ENCODE data around the gene ZEB2.

The ZEB2 gene

DNA sequence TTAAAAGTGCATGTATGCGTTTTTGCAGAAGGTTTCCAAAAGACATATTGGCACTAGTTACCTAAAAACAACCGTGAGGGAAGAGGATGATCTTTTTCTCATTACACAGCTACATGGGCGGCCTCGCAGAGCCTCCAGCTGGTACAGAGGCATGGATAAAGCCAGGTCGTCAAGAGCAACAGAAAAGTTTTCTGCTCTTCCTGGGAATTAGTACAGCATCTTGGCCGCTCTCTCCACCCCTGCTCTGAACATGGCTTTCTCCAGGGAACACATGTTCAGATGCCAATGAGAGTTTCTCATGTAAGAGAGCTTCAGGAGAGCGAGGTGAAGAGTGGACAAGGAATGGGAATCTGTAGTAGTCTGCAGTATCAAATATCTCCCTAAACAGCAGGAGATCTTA is 108.4 kb downstream of the ZEB2 start:
- DNase-seq (ENCODE audit: low read depth, low spot score) = no peak
- TF ChIP-seq, protein P1, sequence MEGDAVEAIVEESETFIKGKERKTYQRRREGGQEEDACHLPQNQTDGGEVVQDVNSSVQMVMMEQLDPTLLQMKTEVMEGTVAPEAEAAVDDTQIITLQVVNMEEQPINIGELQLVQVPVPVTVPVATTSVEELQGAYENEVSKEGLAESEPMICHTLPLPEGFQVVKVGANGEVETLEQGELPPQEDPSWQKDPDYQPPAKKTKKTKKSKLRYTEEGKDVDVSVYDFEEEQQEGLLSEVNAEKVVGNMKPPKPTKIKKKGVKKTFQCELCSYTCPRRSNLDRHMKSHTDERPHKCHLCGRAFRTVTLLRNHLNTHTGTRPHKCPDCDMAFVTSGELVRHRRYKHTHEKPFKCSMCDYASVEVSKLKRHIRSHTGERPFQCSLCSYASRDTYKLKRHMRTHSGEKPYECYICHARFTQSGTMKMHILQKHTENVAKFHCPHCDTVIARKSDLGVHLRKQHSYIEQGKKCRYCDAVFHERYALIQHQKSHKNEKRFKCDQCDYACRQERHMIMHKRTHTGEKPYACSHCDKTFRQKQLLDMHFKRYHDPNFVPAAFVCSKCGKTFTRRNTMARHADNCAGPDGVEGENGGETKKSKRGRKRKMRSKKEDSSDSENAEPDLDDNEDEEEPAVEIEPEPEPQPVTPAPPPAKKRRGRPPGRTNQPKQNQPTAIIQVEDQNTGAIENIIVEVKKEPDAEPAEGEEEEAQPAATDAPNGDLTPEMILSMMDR (IDR thresholded peaks at IDR 0.05; ENCODE audit: low read depth, low read length) = no peak
- in situ Hi-C loops (cut with HindIII; ENCODE audit: low sequenced_read_pairs) = no loop called here
- no peak overlapping the region for H3K4me3 ChIP-seq (ENCODE audit: low read depth, low read length)

DNA sequence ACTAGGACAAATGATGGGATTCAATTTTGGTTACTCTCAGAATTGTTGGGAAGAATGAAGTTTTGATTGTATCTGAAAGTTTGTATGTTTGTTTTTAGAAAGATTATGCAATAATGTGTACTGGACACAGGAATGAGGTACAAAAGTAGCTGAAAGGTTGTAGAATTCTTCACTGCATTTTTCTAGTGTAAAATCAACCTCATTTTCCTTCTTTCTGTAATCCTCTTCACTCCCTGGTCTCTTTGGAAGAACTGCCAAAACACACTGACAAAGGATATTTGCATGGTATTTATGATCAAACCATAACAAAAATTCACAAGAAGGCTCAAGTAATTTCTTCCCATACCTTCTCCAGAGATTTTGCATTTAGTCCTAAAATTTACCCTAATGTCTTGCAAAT is 110.7 kb downstream of the ZEB2 start:
- in situ Hi-C loops (cut with HindIII; ENCODE audit: low sequenced_read_pairs) = no loop called here
- TF ChIP-seq, protein P1 (IDR thresholded peaks at IDR 0.05; ENCODE audit: low read depth, low read length) = no peak
- no peak for DNase-seq (ENCODE audit: low read depth, low spot score)
- H3K4me3 ChIP-seq (ENCODE audit: low read depth, low read length) = no peak overlapping the region

DNA sequence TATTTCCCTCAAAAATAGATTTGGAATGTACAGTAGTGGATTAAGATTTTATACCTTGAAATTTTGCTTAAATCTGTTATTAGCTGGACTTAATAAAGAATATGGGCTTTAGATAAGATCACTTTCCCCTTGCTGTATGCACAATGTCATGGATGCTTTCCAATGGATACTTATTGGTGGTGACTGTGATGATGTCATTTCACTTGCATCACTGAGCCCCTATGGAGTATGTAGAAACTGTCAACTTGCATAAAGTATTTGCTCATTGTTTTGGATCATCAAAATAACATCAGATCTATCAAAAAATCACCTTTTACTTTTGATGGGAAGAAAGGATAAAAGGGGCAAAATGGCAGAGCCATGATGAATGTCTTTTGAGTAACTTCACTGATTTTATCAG is 112.7 kb downstream of the ZEB2 start:
- in situ Hi-C loops (cut with HindIII; ENCODE audit: low sequenced_read_pairs) = no loop called here
- H3K4me3 ChIP-seq (ENCODE audit: low read depth, low read length) = no peak overlapping the region
- no peak for DNase-seq (ENCODE audit: low read depth, low spot score)
- TF ChIP-seq, protein P1 (IDR thresholded peaks at IDR 0.05; ENCODE audit: low read depth, low read length) = no peak

- in situ Hi-C loops (cut with HindIII; ENCODE audit: low sequenced_read_pairs) = no loop called here
- no peak for DNase-seq (ENCODE audit: low read depth, low spot score)
- TF ChIP-seq, protein P1 (IDR thresholded peaks at IDR 0.05; ENCODE audit: low read depth, low read length) = no peak
- H3K4me3 ChIP-seq (ENCODE audit: low read depth, low read length) = no peak overlapping the region
Observed at GRCh38 chr2:144405982-144406788, 113.7 kb downstream of the ZEB2 start.

DNA sequence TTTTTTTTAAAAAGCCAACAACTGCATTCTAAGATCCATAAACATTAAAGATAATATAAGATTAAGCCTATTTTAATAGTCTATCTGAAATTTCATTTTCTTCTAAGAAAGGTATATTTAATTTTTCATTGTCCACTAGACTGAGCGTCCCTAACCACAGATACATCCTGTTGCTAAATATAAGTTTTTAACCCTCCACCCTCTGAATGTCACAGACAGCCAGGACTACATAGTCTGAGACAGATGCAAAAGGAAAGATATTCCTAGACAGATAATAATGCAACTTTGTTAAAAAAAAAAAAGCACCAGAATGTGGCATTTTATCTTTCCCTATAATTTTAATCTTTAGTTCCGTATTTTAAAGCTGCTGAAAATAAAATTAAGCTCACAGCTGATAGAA is 114.6 kb downstream of the ZEB2 start:
- DNase-seq (ENCODE audit: low read depth, low spot score) = no peak
- in situ Hi-C loops (cut with HindIII; ENCODE audit: low sequenced_read_pairs) = no loop called here
- no peak overlapping the region for H3K4me3 ChIP-seq (ENCODE audit: low read depth, low read length)
- TF ChIP-seq, protein P1 (IDR thresholded peaks at IDR 0.05; ENCODE audit: low read depth, low read length) = no peak

DNA sequence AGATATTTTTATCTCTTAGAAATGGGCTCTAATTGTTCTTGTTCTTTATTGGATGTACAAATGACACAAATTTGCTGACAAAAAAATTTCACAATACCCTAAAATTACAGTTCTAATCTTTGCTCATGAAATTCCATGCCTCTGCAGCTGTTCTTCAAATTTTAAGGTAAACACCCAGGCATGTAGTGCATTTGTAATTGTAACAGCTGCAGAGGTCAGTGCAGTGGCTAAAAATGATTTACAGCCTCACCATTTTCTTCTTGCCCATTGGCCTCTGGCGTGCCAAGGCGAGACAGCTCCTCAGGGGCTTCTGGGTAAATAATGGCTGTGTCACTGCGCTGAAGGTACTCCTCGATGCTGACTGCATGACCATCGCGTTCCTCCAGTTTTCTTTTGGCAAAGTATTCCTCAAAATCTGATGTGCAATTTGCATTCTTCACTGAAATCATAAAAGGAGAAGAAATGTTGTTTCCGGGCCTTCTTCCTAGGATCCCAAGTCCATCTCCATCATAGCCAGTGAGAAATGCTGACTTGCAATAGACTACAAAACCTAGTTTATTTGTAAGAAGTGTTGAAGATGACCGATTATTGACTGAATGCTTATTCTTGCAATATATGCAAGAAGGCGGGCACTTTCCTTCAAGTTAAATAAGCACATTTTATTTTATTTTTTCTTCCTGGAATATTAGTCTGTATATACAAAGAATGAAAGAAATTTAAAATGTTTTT is 115.2 kb downstream of the ZEB2 start:
- in situ Hi-C loops (cut with HindIII; ENCODE audit: low sequenced_read_pairs) = no loop called here
- TF ChIP-seq, protein P1 (IDR thresholded peaks at IDR 0.05; ENCODE audit: low read depth, low read length) = no peak
- DNase-seq (ENCODE audit: low read depth, low spot score) = no peak
- no peak overlapping the region for H3K4me3 ChIP-seq (ENCODE audit: low read depth, low read length)

Measured in astrocyte of the spinal cord (primary cell).